Adipocyte (in vitro differentiated cells): ENCODE results near the gene FAM209B.
"Not testable (repeated sequence)": the region's sequence is repeated elsewhere in the genome, so short reads cannot be mapped to it uniquely, and the experiment has no call there.

Experiments
- DNase-seq: peaks from one replicate; pipeline ENCODE4 v3.0.0-alpha.2; 2015; ENCODE audit warnings: low read depth
- H3K27me3 ChIP-seq: replicated peaks from 2 replicates; pipeline ENCODE4 v1.7.0; 2013; ENCODE audit warnings: mild to moderate bottlenecking, low read length, moderate library complexity; ENCODE audit not compliant: control insufficient read depth, insufficient read depth
- H3K36me3 ChIP-seq: 2 replicates; pipeline ENCODE4 v1.7.0; 2013; ENCODE audit warnings: low read length, mild to moderate bottlenecking, moderate library complexity; ENCODE audit not compliant: control insufficient read depth, insufficient read depth, severe bottlenecking
- H3K4me1 ChIP-seq: 2 replicates; pipeline ENCODE4 v1.7.0; 2013; ENCODE audit warnings: mild to moderate bottlenecking, low read length, moderate library complexity; ENCODE audit not compliant: control insufficient read depth, insufficient read depth
- H3K4me3 ChIP-seq: 2 replicates; pipeline ENCODE4 v1.7.0; 2013; ENCODE audit warnings: mild to moderate bottlenecking, low read length, moderate library complexity
- H3K9ac ChIP-seq: 2 replicates; pipeline ENCODE4 v1.7.0; 2013; ENCODE audit warnings: mild to moderate bottlenecking, low read length, moderate library complexity
- H3K9me3 ChIP-seq: 2 replicates; pipeline ENCODE4 v1.7.0; 2013; ENCODE audit warnings: mild to moderate bottlenecking, low read length, moderate library complexity; ENCODE audit not compliant: control insufficient read depth

FAM209B gene

GRCh38 chr20:56517211-56517610, 15.8 kb upstream of the FAM209B start:
- Histone ChIP-seq H3K36me3 (peaks cover 65% of the 10 kb centered on the region), H3K4me3 (no peak overlapping the region), H3K9me3 (peaks cover 7% of the 10 kb centered on the region), H3K9ac (no peak overlapping the region), H3K4me1 (peaks cover 11% of the 10 kb centered on the region), H3K27me3 (no peaks in the 10 kb centered on the region)
- no peak for DNase-seq

GRCh38 chr20:56517641-56518040, 15.4 kb upstream of the FAM209B start:
- H3K4me3 ChIP-seq = no peak overlapping the region
- peaks cover 11% of the 10 kb centered on the region for H3K4me1 ChIP-seq
- no peak for DNase-seq
- H3K36me3 ChIP-seq = peaks cover 65% of the 10 kb centered on the region
- no peak overlapping the region for H3K9ac ChIP-seq
- H3K9me3 ChIP-seq = peaks cover 7% of the 10 kb centered on the region
- H3K27me3 ChIP-seq = no peaks in the 10 kb centered on the region

GRCh38 chr20:56518126-56518525, 14.9 kb upstream of the FAM209B start:
- H3K36me3 ChIP-seq = peaks cover 60% of the 10 kb centered on the region
- no peak overlapping the region for H3K4me3 ChIP-seq
- H3K4me1 ChIP-seq = peaks cover 11% of the 10 kb centered on the region
- no peak for DNase-seq
- no peak overlapping the region for H3K9ac ChIP-seq
- H3K9me3 ChIP-seq = peaks cover 7% of the 10 kb centered on the region
- H3K27me3 ChIP-seq = no peaks in the 10 kb centered on the region

- no peak overlapping the region for H3K4me3 ChIP-seq
- peaks cover 53% of the 10 kb centered on the region for H3K36me3 ChIP-seq
- H3K9me3 ChIP-seq = peaks cover 7% of the 10 kb centered on the region
- no peak overlapping the region for H3K9ac ChIP-seq
- no peaks in the 10 kb centered on the region for H3K27me3 ChIP-seq
- H3K4me1 ChIP-seq = peaks cover 11% of the 10 kb centered on the region
- no peak for DNase-seq
Observed at GRCh38 chr20:56518721-56519398, 14.2 kb upstream of the FAM209B start.

GRCh38 chr20:56519551-56519950, 13.5 kb upstream of the FAM209B start:
- no peaks in the 10 kb centered on the region for H3K27me3 ChIP-seq
- H3K9me3 ChIP-seq = peaks cover 7% of the 10 kb centered on the region
- H3K36me3 ChIP-seq = peaks cover 47% of the 10 kb centered on the region
- no peak overlapping the region for H3K9ac ChIP-seq
- no peak overlapping the region for H3K4me3 ChIP-seq
- no peak for DNase-seq
- H3K4me1 ChIP-seq = peaks cover 11% of the 10 kb centered on the region

- Histone ChIP-seq H3K4me1 (peaks cover 8% of the 10 kb centered on the region), H3K9me3 (peaks cover 7% of the 10 kb centered on the region), H3K9ac (no peak overlapping the region), H3K27me3 (no peaks in the 10 kb centered on the region), H3K4me3 (no peak overlapping the region), H3K36me3 (peaks cover 46% of the 10 kb centered on the region)
- no peak for DNase-seq
Observed at GRCh38 chr20:56520180-56520579, 12.9 kb upstream of the FAM209B start.

GRCh38 chr20:56520746-56521354, 12.2 kb upstream of the FAM209B start:
- peaks cover 46% of the 10 kb centered on the region for H3K36me3 ChIP-seq
- H3K27me3 ChIP-seq, H3K4me3 ChIP-seq, H3K9ac ChIP-seq, DNase-seq, H3K9me3 ChIP-seq, H3K4me1 ChIP-seq: not testable (repeated sequence)

GRCh38 chr20:56522311-56522710, 10.7 kb upstream of the FAM209B start:
- Histone ChIP-seq H3K4me1 (no peaks in the 10 kb centered on the region), H3K36me3 (peaks cover 40% of the 10 kb centered on the region), H3K9ac (no peak overlapping the region), H3K4me3 (no peak overlapping the region), H3K9me3 (peaks cover 7% of the 10 kb centered on the region), H3K27me3 (no peaks in the 10 kb centered on the region)
- no peak for DNase-seq

- H3K36me3 ChIP-seq = peaks cover 18% of the 10 kb centered on the region
- not testable (repeated sequence) for H3K27me3 ChIP-seq, H3K9me3 ChIP-seq, H3K9ac ChIP-seq, H3K4me3 ChIP-seq, H3K4me1 ChIP-seq, DNase-seq
Observed at GRCh38 chr20:56524444-56524843, 8.6 kb upstream of the FAM209B start, which contains the start of gene FAM209A. FAM209A (plus strand) TSS chr20:56524744; CDS start chr20:56524809, 65 bp downstream.

- no peak for DNase-seq
- Histone ChIP-seq H3K4me1 (no peaks in the 10 kb centered on the region), H3K9me3 (no peaks in the 10 kb centered on the region), H3K27me3 (no peaks in the 10 kb centered on the region), H3K36me3 (no peaks in the 10 kb centered on the region), H3K9ac (no peak overlapping the region), H3K4me3 (no peak overlapping the region)
Observed at GRCh38 chr20:56527521-56527920, 5.5 kb upstream of the FAM209B start.

- H3K36me3 ChIP-seq = no peaks in the 10 kb centered on the region
- H3K27me3 ChIP-seq = no peaks in the 10 kb centered on the region
- H3K4me3 ChIP-seq = no peak overlapping the region
- no peaks in the 10 kb centered on the region for H3K4me1 ChIP-seq
- no peak overlapping the region for H3K9ac ChIP-seq
- H3K9me3 ChIP-seq = no peaks in the 10 kb centered on the region
- DNase-seq = no peak
Observed at GRCh38 chr20:56537997-56538396, 5.0 kb downstream of the FAM209B start.
